Fibroblast of skin of scalp (primary cell): ENCODE measurements around the gene ZBTB25. TPM values are rescaled to one million over a fixed set of nuclear protein-coding genes. Genes with fewer than 3 reads are reported as not detected.
"Not testable (repeated sequence)": the region's sequence is repeated elsewhere in the genome, so short reads cannot be mapped to it uniquely, and the experiment has no call there.

Experiments
- DNase-seq: peaks from one replicate; pipeline ENCODE4 v3.0.0-alpha.2; 2013
- polyA plus RNA-seq, 2 experiments: library from polyadenylated mRNA; unstranded; fragments of 120-200 nt; gene quantifications; one replicate each; pipeline ENCODE4 v1.2.1, GENCODE V29; 2013; ENCODE audit not compliant: insufficient read length in 2 of 2

The ZBTB25 gene, protein sequence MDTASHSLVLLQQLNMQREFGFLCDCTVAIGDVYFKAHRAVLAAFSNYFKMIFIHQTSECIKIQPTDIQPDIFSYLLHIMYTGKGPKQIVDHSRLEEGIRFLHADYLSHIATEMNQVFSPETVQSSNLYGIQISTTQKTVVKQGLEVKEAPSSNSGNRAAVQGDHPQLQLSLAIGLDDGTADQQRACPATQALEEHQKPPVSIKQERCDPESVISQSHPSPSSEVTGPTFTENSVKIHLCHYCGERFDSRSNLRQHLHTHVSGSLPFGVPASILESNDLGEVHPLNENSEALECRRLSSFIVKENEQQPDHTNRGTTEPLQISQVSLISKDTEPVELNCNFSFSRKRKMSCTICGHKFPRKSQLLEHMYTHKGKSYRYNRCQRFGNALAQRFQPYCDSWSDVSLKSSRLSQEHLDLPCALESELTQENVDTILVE
- 7.2 TPM for polyA plus RNA-seq (2013, experiment 1 of 2; ENCODE audit: insufficient read length)
- 10.0 TPM for polyA plus RNA-seq (2013, experiment 2 of 2; ENCODE audit: insufficient read length)

DNA sequence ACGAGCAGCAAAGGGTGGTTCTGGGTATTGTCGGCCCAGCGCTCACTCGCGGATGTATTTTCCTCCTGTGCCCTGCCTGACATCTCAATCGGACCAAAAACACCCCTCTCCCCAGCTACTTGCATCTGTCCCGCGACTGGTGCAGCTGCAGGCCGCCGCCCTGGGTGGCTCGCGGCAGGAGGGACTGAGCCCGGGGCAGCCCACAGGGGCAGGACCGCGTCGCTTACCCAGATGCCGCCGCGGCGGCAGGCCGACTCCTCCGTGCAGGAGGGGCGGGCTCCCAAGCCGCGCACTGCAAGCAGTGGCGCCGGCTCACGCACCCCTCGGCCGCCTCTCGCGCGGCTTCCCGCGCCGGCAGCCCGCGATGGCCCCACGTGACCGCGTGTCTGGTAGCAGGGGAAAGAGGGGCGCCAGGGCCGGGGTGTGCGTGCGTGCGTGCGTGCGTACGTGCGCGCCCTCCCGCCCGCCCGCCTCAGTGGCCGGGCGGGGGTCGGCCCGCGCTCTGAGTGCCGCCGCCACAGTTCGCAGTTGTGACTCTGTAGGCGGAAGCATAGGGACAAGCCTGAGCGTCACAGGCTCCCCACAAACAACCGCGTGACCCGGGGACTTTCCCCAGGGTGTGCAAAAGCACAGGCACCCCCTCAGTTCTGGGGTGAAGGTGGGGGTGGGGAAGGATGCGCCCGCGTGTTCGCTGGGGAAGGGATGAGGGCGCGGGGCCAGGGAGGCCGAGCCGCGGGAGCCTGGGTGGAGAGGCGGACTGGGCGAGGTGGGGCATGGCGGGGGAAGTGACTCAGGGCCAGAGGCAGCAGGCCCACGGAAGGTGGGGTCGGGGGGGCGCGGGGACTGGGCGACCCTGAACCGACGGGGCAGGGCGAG is at the start of gene ZBTB25:
ZBTB25 (minus strand) TSS at position 405 of the 876 bp plus-strand sequence. CDS start 13,305 bp downstream, outside the sequence.
- peak; percentile 96 for DNase-seq

DNA sequence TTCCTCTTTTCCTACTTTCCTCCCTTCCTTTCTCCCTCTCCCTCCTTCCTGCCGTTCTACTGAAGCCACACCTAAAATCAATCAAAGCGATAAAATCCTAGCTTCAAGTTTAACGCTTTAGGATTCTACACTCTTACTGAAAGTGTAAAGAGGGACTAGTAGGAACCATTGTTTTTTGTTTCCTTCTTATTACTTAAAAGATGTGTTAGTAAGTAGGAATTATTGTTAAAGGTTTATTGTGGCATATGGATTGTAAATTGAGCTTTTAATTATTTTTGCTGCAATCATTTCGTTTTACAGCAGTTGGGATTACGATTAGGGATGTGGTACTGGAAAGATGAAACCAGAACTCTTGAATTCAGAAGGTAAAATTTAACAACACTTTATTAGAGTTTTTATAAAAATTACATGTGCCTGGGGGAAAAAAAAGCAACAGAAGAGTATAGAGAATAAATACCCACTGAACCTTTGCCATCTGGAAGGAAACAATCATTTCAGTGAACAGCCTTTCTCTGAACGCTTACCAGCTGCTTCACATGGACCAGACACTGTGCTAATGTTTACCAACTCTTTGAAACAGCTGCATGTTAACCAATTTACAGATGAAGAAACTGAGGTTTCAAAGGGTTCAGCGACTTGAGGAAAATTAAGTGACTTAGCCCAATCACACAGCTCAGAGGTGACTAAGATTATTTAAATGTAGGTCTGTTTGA is 47.1 kb upstream of the ZBTB25 start:
- DNase-seq = no peak

DNA sequence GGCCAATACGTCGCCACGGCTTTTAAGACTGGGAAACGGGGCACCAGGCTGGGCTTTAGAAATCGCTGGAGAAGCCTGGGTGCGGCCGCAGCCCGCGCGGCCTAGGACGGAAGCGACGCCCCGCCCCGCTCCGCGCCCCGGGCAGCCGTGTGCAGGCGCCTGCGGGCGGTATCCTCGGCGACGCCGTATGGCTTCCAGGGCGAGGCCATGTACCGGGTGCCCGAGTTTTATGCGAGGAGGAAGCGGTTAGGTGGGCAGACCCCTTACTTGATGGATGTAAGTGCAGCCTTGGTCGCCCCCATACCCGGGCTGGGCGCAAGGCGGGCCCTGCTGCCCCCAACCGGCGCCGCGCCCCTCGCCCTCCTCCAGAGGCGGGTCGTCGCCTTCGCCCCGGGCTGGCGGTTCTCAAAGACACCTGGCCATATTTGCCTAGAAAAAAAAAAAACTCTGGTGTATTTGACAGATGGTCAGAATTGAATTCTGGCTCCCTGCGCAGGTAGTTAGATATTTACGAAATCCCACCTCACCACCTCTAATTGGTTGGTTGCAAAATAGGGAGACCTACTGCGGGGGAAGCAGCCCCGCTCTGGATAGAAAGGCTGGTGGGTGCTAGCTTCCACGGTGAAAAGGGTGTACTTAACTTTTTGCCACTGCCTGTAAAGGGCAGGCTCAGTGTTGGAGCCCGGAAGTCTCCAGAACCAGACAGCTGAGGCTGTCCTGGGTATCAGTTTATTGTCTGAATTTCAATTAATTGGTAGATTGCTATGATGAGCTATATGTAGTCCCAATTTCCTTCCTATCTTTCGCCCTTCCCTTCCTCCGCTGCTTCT is 46.4 kb upstream of the ZBTB25 start, which contains the start of gene PPP1R36:
PPP1R36 (plus strand) TSS at position 171 of the 830 bp plus-strand sequence; CDS start at position 208, 37 bp downstream.
- peak; percentile 41 for DNase-seq

DNA sequence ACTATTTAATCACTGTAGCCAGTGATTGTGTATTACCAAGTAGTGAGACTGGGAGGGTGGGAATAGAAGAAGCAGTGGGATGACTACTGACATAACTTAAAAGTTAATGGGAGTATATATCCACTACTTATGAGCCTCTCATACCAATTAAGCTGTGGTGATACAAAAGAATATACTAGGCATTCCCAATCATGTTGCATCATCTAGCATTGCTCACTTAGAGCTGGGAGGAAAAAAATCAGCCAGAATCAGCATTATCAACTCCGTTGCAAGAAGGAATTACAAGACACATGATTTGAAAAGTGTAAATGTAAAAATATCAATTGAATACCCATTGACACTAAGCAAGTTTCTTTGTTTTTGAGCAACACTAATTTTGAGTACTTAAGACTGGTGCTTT is 45.4 kb upstream of the ZBTB25 start:
- peak; percentile 34 for DNase-seq

DNA sequence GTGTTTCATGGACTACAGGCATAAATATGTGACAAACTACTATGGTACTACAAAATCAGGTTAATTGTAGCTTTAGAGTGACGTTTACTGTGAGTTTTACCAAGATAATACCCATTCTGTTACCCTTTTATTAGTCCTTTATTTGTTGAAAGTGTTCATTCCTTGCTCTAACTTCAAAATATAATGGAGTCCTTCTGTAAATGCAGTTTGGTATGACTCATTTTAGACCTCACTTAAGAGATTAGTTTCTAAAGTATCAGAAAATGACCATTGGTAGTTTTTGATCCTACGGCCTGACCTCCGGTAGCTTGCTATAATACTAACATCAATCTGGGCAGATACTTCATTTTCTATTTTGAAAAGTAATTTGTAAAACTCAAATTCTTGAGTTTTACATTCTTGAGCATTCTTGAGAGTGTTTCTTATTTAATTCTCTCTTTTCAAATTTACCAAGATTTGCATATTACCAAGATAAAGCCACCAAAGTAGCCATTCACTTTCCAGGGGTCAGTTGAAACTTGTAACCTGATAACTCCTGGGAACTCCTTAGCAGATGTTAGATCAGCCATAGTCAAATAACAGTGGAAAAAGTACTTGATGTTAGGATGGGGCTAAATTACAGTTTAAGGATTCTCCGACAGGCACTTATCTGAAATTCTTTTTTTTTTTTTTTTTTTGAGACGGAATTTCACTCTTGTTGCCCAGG is 41.1 kb upstream of the ZBTB25 start:
- no peak for DNase-seq

DNA sequence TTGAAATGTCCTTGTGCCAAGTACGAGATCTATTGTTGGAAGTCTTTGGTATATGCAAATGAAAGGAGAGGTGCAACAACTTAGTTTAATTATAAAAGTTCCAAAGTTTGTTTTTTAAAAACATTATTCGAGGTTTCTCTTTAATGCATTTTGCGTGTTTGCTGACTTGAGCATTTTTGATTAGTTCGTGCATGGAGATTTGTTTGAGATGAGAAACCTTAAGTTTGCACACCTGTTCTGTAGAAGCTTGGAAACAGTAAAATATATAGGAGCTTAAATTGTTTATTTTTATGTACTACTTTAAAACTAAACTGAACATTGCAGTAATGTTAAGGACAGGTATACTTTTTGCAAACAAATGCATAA is 39.2 kb upstream of the ZBTB25 start:
- no peak for DNase-seq

DNA sequence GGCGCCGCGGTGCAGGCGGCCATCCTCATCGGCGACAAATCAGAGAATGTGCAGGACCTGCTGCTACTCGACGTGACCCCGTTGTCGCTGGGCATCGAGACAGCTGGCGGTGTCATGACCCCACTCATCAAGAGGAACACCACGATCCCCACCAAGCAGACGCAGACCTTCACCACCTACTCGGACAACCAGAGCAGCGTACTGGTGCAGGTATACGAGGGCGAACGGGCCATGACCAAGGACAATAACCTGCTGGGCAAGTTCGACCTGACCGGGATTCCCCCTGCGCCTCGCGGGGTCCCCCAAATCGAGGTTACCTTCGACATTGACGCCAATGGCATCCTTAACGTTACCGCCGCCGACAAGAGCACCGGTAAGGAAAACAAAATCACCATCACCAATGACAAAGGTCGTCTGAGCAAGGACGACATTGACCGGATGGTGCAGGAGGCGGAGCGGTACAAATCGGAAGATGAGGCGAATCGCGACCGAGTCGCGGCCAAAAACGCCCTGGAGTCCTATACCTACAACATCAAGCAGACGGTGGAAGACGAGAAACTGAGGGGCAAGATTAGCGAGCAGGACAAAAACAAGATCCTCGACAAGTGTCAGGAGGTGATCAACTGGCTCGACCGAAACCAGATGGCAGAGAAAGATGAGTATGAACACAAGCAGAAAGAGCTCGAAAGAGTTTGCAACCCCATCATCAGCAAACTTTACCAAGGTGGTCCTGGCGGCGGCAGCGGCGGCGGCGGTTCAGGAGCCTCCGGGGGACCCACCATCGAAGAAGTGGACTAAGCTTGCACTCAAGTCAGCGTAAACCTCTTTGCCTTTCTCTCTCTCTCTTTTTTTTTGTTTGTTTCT is 38.6 kb upstream of the ZBTB25 start:
- DNase-seq = no peak

DNA sequence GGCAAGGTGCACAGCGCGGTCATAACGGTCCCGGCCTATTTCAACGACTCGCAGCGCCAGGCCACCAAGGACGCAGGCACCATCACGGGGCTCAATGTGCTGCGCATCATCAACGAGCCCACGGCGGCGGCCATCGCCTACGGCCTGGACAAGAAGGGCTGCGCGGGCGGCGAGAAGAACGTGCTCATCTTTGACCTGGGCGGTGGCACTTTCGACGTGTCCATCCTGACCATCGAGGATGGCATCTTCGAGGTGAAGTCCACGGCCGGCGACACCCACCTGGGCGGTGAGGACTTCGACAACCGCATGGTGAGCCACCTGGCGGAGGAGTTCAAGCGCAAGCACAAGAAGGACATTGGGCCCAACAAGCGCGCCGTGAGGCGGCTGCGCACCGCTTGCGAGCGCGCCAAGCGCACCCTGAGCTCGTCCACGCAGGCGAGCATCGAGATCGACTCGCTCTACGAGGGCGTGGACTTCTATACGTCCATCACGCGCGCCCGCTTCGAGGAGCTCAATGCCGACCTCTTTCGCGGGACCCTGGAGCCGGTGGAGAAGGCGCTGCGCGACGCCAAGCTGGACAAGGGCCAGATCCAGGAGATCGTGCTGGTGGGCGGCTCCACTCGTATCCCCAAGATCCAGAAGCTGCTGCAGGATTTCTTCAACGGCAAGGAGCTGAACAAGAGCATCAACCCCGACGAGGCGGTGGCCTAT is 37.8 kb upstream of the ZBTB25 start:
- peak; percentile 48 for DNase-seq

DNA sequence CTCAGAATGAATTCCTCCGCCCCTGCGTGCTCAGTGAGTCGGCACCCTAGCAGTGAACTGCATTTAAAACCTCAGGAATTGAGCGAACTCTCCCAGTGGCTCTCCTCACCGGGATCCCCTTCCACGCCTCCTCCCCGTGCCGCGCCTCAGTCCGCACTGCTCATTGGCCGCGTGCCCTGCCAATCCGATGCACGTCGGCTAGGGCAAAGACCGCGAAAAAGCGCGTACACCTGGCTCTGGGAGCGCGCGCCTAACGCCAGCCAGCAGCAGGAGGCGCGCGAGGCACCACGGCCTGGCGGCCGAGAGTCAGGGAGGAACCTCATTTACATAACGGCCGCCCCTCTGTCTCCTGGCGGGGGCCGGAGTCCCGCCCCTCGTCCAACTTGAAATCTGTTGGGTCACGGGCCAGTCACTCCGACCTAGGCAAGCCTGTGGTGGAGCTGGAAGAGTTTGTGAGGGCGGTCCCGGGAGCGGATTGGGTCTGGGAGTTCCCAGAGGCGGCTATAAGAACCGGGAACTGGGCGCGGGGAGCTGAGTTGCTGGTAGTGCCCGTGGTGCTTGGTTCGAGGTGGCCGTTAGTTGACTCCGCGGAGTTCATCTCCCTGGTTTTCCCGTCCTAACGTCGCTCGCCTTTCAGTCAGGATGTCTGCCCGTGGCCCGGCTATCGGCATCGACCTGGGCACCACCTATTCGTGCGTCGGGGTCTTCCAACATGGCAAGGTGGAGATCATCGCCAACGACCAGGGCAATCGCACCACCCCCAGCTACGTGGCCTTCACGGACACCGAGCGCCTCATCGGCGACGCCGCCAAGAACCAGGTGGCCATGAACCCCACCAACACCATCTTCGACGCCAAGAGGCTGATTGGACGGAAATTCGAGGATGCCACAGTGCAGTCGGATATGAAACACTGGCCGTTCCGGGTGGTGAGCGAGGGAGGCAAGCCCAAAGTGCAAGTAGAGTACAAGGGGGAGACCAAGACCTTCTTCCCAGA is 36.9 kb upstream of the ZBTB25 start, which contains the start of gene HSPA2:
HSPA2 (plus strand) TSS at position 534 of the 995 bp plus-strand sequence; CDS start at position 643, 109 bp downstream.
- peak; percentile 100 for DNase-seq

DNA sequence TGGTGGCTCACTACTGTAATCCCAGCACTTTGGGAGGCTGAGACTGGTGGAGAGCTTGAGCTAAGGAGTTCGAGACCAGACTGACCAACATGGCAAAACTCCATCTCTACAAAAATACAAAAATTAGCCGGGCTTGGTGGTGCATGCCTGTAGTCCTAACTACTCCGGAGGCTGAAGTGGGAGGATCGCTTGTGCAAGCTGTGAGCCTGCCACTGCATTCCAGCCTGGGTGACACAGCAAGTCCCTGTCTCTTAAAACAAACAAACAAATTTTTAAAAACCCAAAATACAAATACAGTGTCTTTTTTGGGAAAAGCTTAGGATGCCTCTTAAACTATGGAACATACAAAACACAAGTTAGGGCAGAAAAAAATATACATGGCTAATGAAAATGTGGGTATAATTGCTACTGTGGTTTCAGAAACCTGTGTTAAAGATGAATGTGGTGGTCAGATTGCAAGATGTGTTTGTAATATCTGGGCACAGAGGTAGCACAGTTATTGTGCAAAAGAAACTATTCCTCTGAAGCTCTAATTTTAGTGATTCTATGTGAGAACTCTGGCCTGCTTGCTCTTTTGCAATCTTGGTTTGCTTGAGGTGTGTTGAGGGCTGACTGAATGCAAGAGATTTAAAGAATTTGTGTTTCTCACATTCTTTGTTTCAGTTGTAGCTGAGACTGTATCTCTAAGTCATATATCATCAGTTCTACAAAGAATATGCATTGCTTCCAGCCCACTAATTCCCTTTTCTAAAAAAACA is 33.0 kb upstream of the ZBTB25 start:
- DNase-seq = peak; percentile 51

DNA sequence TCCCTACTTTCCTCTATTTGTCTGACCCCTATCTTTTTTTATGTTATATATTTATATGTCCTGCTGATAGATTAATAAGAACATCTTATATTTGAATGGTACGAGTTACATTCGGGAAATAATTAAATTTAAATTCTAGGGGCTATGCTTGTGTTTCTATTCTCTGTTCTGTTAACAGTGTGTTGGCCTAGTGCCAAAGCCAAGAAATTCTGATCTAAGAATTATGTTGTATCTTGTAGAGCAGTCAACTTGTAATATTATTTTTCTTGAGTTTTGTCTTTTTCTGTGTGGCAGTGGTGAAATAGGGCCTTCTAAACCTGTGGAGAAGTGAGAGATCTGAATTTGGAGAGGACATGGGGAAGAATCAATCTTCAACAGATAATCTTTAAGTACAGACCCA is 27.9 kb upstream of the ZBTB25 start:
- DNase-seq = no peak

DNA sequence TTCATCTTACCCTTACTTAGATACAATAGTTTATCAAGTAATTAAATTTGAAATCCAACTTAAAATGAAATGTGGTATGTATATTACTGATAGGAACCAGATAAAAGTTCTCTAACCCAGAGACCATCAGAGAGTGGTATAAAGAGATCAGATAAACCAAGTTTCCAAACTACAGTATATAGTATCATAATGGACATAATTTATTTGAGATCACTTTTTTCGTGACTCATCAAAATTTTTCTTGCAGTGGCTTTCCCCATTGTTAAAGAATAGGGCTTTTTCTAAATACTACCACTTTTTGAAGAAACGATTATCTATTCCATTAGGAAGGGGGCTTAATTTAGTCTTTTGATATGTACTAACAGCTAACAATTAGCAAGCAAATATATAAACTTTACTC is 21.7 kb upstream of the ZBTB25 start:
- no peak for DNase-seq

DNA sequence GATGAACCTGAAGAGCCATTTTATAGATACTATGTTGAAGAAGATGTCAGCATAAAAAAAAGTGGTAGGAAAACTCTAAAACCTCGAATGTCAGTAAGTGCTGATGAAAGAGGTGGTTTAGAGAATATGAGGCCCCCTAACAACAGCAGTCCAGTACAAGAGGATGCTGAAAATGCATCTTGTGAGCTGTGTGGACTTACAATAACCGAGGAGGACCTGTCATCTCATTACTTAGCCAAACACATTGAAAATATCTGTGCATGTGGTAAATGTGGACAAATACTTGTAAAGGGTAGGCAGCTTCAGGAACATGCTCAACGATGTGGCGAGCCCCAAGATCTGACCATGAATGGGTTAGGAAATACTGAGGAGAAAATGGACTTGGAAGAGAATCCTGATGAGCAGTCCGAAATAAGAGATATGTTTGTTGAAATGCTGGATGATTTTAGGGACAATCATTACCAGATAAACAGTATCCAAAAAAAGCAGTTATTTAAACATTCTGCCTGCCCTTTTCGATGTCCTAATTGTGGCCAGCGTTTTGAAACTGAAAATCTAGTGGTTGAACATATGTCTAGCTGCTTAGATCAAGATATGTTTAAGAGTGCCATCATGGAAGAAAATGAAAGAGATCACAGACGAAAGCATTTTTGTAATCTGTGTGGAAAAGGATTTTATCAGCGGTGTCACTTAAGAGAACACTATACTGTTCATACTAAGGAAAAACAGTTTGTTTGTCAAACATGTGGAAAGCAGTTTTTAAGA is 19.1 kb upstream of the ZBTB25 start:
- DNase-seq = no peak

DNA sequence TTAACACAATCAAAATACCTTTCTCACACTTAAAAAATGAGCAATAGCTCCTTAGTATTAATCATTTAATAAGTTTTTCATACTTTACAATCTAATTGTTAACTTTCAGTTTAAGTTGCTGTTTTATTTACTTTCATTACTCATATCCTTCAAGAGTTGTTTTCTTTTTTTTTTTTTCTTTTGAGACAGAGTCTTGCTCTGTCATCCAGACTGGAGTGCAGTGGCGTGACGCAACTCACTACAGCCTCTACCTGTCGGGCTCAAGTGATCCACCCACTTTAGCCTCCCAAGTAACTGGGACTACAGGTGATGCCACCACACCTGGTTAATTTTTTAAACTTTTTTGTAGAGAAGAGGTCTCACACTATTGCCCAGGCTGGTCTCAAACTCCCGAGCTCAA is 17.1 kb upstream of the ZBTB25 start:
- DNase-seq = no peak

DNA sequence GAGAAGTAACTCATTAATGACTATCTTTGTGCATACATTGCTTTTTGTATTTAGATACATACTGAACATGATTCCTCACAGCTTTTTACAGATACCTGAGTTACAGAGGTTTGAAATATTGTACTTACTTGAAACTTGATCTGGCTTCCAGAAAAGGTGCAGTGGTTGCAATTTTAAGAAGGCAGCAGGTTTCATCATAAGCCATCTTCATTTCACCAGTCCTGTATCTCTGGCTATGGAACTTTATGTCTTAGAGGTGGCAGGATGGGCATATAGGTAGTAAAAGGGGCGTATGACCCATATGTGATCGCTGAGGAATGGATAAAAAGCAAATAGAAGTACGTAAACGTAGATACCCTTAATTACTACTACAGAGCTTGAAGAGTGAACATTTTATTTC is 14.6 kb upstream of the ZBTB25 start:
- no peak for DNase-seq

DNA sequence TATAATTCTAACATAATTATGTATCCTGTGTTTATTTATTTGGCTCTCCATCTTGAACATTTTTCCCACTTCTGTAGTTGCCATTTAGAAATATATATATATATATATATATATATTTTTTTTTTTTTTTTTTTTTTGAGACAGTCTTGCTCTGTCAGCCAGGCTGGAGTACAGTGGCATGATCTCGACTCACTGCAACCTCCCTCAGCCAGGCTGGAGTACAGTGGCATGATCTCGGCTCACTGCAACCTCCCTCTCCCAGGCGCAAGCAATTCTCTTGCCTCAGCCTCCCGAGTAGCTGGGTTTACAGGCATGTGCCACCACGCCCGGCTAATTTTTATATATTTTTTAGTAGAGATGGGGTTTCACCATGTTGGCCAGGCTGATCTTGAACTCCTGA is 14.0 kb upstream of the ZBTB25 start:
- not testable (repeated sequence) for DNase-seq
